Loucy (cell line): ENCODE results near the gene SULT4A1.

ENCODE experiments used
- CTCF ChIP-seq: fragments of 200-600 bp; sonication (generic); conservative IDR thresholded peaks from 2 replicates; pipeline ENCODE4 v1.5.1; 2014; ENCODE audit warnings: mild to moderate bottlenecking, antibody characterized with exemption, low read length
- EZH2phosphoT487 ChIP-seq: fragments of 200-600 bp; IDR thresholded peaks from 2 replicates; pipeline ENCODE4 v1.6.1; 2018; ENCODE audit warnings: antibody characterized with exemption, mild to moderate bottlenecking, moderate library complexity, borderline replicate concordance

GRCh38 chr22:43860831-43861230, 1.5 kb downstream of the SULT4A1 start:
- no peak for TF ChIP-seq CTCF
- no peak for TF ChIP-seq EZH2phosphoT487
